Trophoblast cell (in vitro differentiated cells and primary cell): ENCODE results near the gene UBXN2A.
A peak's percentile ranks its signal among the peaks of the same experiment; 100 is the strongest.

Experiments
- DNase-seq, 2 donors: peaks; one replicate each; pipeline ENCODE4 v3.0.0-alpha.2; 2016
- H2AFZ ChIP-seq: 2 replicates; pipeline ENCODE4 v1.6.1; 2013; ENCODE audit warnings: low read length, moderate library complexity, mild to moderate bottlenecking; ENCODE audit not compliant: insufficient read depth, poor library complexity
- H2AK5ac ChIP-seq: 2 replicates; pipeline ENCODE4 v1.6.1; 2013; ENCODE audit warnings: mild to moderate bottlenecking, low read length
- H2BK120ac ChIP-seq: 2 replicates; pipeline ENCODE4 v1.6.1; 2013; ENCODE audit warnings: low read length, mild to moderate bottlenecking, moderate library complexity; ENCODE audit not compliant: insufficient read depth, poor library complexity
- H2BK12ac ChIP-seq: 2 replicates; pipeline ENCODE4 v1.6.1; 2013; ENCODE audit warnings: mild to moderate bottlenecking, low read length, moderate library complexity
- H2BK5ac ChIP-seq: 2 replicates; pipeline ENCODE4 v1.6.1; 2013; ENCODE audit warnings: low read length, low read depth, moderate library complexity, mild to moderate bottlenecking; ENCODE audit not compliant: poor library complexity
- H3K14ac ChIP-seq: 2 replicates; pipeline ENCODE4 v1.6.1; 2013; ENCODE audit warnings: mild to moderate bottlenecking, low read length
- H3K18ac ChIP-seq: 2 replicates; pipeline ENCODE4 v1.6.1; 2013; ENCODE audit warnings: mild to moderate bottlenecking, low read length
- H3K23ac ChIP-seq: 2 replicates; pipeline ENCODE4 v1.6.1; 2013; ENCODE audit warnings: low read length
- H3K27ac ChIP-seq: 2 replicates; pipeline ENCODE4 v1.5.1; 2013; ENCODE audit warnings: low read depth, mild to moderate bottlenecking, inconsistent platforms, low read length, moderate library complexity
- H3K27me3 ChIP-seq: 2 replicates; pipeline ENCODE4 v1.6.1; 2013; ENCODE audit warnings: inconsistent platforms, mild to moderate bottlenecking, low read length, moderate library complexity; ENCODE audit not compliant: insufficient read depth
- H3K36me3 ChIP-seq, 2 experiments: 1 replicate in 1 of 2; 2 replicates in 1 of 2; pipeline ENCODE4 v1.6.1; 2013; ENCODE audit warnings: low read length in 2 of 2, mild to moderate bottlenecking in 2 of 2, moderate library complexity in 1 of 2; ENCODE audit not compliant: insufficient read depth in 2 of 2, control insufficient read depth in 1 of 2
- H3K4ac ChIP-seq: 2 replicates; pipeline ENCODE4 v1.6.1; 2013; ENCODE audit warnings: low read depth, mild to moderate bottlenecking, low read length, moderate library complexity
- H3K4me1 ChIP-seq, 2 experiments: 1 replicate in 1 of 2; 2 replicates in 1 of 2; pipeline ENCODE4 v1.6.1; 2013; ENCODE audit warnings: low read length in 2 of 2, mild to moderate bottlenecking in 2 of 2, moderate library complexity in 1 of 2; ENCODE audit not compliant: insufficient read depth in 2 of 2, control insufficient read depth in 1 of 2
- H3K4me2 ChIP-seq: 2 replicates; pipeline ENCODE4 v1.6.1; 2013; ENCODE audit warnings: inconsistent platforms, mild to moderate bottlenecking, low read length, moderate library complexity
- H3K4me3 ChIP-seq: 2 replicates; pipeline ENCODE4 v1.5.1; 2013; ENCODE audit warnings: mild to moderate bottlenecking, low read depth, low read length, inconsistent platforms
- H3K79me1 ChIP-seq: one replicate; pipeline ENCODE4 v1.6.1; 2013; ENCODE audit warnings: low read length
- H3K79me2 ChIP-seq: 2 replicates; pipeline ENCODE4 v1.6.1; 2013; ENCODE audit warnings: low read length, mild to moderate bottlenecking; ENCODE audit not compliant: control insufficient read depth, insufficient read depth, poor library complexity
- H3K9ac ChIP-seq: 2 replicates; pipeline ENCODE4 v1.6.1; 2013; ENCODE audit warnings: mild to moderate bottlenecking, low read length
- H3K9me3 ChIP-seq: 2 replicates; pipeline ENCODE4 v1.6.1; 2013; ENCODE audit warnings: low read depth, mild to moderate bottlenecking, control low read depth, inconsistent platforms, low read length; ENCODE audit not compliant: insufficient read depth
- H4K12ac ChIP-seq: 2 replicates; pipeline ENCODE4 v1.6.1; 2013; ENCODE audit warnings: low read depth, mild to moderate bottlenecking, low read length, moderate library complexity
- H4K8ac ChIP-seq: 2 replicates; pipeline ENCODE4 v1.6.1; 2013; ENCODE audit warnings: low read depth, mild to moderate bottlenecking, low read length, moderate library complexity
- H4K91ac ChIP-seq: one replicate; pipeline ENCODE4 v1.6.1; 2013; ENCODE audit warnings: low read depth, mild to moderate bottlenecking, low read length, moderate library complexity
- WGBS: extraction: QIAGEN DNeasy Blood & Tissue Kit; methylation state at CpG from one replicate; pipeline ENCODE4 v1.1.7; 2013; ENCODE audit warnings: missing lambda C conversion rate; ENCODE audit not compliant: insufficient read length, insufficient coverage; ENCODE audit errors: extremely low coverage; 5-methylcytosine and 5-hydroxymethylcytosine counted together

UBXN2A gene

DNA sequence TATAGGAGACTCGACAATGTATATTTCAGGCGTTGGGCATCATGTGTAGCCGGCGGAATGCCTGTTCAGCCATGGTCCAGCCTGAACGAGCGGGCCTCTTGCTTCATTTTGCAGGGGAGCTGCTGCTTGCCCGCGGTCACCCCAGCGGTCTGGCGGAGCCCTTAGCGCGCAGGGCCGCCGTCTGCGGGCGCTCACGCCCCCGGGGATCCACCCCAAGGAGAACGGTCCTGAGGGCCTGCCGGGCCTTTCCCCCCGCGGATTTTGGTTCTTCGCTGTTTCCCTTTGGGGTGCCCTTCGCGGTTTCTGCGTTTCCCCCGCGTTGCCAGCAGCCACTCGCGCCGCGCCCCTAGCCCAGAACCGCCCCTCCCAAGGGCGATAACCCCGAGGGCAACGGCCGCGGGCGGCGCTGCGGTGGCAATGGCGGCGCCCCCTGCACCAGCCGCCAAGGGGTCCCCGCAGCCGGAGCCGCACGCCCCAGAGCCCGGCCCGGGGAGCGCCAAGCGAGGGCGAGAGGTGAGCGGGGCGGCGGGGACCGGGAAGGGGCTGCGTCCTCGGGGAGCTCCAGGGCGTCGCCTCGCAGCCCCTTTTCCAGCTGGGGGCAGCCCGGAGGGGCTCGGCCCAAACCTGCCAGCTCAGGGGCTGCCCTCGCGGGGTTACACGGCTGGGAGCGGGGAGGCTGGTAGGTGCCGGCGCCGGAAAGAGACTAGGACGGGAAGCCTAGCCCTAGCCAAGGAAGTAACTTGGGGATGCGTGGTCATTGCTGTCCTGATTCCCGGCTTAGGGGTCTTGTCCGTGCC lies 69.6 kb downstream of the UBXN2A start, which contains the start of gene MFSD2B:
TSS of gene MFSD2B (plus strand) at position 406 of the 797 bp plus-strand sequence. CDS start at position 418, 12 bp downstream.
- Histone ChIP-seq H3K9ac (no peak within 1 kb of the TSS), H3K36me3 (no peaks in the 10 kb centered on the region), H4K12ac (no peak within 1 kb of the TSS), H4K91ac (no peak within 1 kb of the TSS), H3K18ac (peak within 1 kb of the TSS; percentile 34), H3K4me2 (peak within 1 kb of the TSS; percentile 83), H3K9me3 (peaks cover 2% of the 10 kb centered on the region), H3K27me3 (peaks cover 15% of the 10 kb centered on the region), H3K4ac (no peak within 1 kb of the TSS), H2BK120ac (no peak within 1 kb of the TSS), H3K14ac (no peak within 1 kb of the TSS), H3K79me2 (no peaks in the 10 kb centered on the region), H3K4me3 (peak within 1 kb of the TSS; percentile 62), H3K23ac (no peak within 1 kb of the TSS), H4K8ac (no peak within 1 kb of the TSS), H2AFZ (peak within 1 kb of the TSS; percentile 18), H3K79me1 (no peaks in the 10 kb centered on the region), H3K4me1 (peaks cover 9 to 18% of the 10 kb centered on the region in 2 experiments), H2BK12ac (no peak within 1 kb of the TSS), H2BK5ac (no peak within 1 kb of the TSS), H2AK5ac (no peak within 1 kb of the TSS), H3K27ac (no peak within 1 kb of the TSS)
- no CpG with 5 or more reads among the region's 75 CpGs for WGBS
- no peak for DNase-seq

GRCh38 chr2:24010477-24011249 lies 70.4 kb downstream of the UBXN2A start:
- Histone ChIP-seq H4K8ac (no peak overlapping the region), H3K9ac (no peak overlapping the region), H2BK120ac (no peak overlapping the region), H3K23ac (no peak overlapping the region), H3K79me2 (no peaks in the 10 kb centered on the region), H4K12ac (no peak overlapping the region), H3K27me3 (peaks cover 15% of the 10 kb centered on the region), H3K4me3 (no peak overlapping the region), H3K14ac (no peak overlapping the region), H3K4ac (no peak overlapping the region), H2BK5ac (no peak overlapping the region), H3K18ac (no peak overlapping the region), H3K27ac (no peak overlapping the region), H2AK5ac (no peak overlapping the region), H2AFZ (no peak overlapping the region), H4K91ac (no peak overlapping the region), H3K4me2 (peak overlapping the region; percentile 83), H2BK12ac (no peak overlapping the region), H3K9me3 (peaks cover 2% of the 10 kb centered on the region), H3K4me1 (peaks cover 9 to 18% of the 10 kb centered on the region in 2 experiments), H3K36me3 (no peaks in the 10 kb centered on the region), H3K79me1 (no peaks in the 10 kb centered on the region)
- DNase-seq: no peak
- WGBS: no CpG with 5 or more reads among the region's 37 CpGs

DNA sequence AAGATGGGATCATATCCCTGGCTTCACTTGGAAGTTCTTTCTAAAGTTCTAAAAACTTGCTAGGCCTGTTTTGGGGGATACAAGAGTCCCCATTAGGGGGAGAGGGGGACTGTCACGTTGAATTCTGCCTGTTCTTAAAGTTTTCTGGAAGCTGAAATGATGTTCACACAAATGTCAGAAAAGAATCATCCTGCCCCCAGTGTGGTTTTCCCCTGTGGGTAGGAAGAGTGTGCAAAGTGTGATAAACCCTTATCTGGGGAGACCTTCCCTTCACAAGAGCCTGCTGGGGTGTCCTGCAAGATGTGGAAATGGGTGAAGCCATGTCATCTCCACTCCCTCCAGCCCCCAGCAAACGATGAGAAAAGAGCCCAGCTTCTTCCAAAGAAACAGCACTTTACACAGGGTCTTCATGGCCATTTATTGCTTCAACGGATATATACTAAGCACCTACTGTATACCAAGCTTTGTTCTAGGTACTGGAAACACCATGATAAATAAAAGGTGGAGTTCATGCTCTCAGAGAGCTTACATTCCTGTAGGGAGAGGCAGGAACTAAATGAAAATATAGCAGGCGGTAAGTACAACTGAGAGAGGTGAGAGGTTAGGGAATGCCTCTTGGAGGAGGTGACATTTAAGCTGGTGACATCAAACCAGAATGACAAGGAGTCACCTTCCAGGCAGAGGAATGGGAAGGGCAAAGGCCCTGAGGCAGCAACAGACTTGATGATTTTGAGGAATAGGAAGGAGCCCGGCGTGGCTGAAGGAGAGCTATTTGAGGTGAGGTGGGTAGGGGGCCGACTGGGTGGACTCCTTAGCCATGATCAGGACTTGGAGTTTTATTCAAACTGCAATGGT lies 71.2 kb downstream of the UBXN2A start:
- no peak overlapping the region for H2AFZ ChIP-seq
- H3K18ac ChIP-seq: no peak overlapping the region
- H3K4ac ChIP-seq: no peak overlapping the region
- H4K8ac ChIP-seq: no peak overlapping the region
- H3K27me3 ChIP-seq: peaks cover 15% of the 10 kb centered on the region
- no peak overlapping the region for H4K91ac ChIP-seq
- peaks cover 16 to 26% of the 10 kb centered on the region in 2 experiments for H3K4me1 ChIP-seq
- H3K14ac ChIP-seq: no peak overlapping the region
- H3K79me2 ChIP-seq: peaks cover 2% of the 10 kb centered on the region
- H4K12ac ChIP-seq: no peak overlapping the region
- H3K4me2 ChIP-seq: no peak overlapping the region
- H3K23ac ChIP-seq: no peak overlapping the region
- no CpG with 5 or more reads among the region's 7 CpGs for WGBS
- DNase-seq: peak; percentile 58 to 69
- H3K27ac ChIP-seq: no peak overlapping the region
- no peak overlapping the region for H3K4me3 ChIP-seq
- no peaks in the 10 kb centered on the region for H3K36me3 ChIP-seq
- H2BK120ac ChIP-seq: no peak overlapping the region
- peaks cover 2% of the 10 kb centered on the region for H3K9me3 ChIP-seq
- no peak overlapping the region for H3K9ac ChIP-seq
- no peak overlapping the region for H2BK5ac ChIP-seq
- H2AK5ac ChIP-seq: no peak overlapping the region
- H3K79me1 ChIP-seq: peaks cover 8% of the 10 kb centered on the region
- no peak overlapping the region for H2BK12ac ChIP-seq

DNA sequence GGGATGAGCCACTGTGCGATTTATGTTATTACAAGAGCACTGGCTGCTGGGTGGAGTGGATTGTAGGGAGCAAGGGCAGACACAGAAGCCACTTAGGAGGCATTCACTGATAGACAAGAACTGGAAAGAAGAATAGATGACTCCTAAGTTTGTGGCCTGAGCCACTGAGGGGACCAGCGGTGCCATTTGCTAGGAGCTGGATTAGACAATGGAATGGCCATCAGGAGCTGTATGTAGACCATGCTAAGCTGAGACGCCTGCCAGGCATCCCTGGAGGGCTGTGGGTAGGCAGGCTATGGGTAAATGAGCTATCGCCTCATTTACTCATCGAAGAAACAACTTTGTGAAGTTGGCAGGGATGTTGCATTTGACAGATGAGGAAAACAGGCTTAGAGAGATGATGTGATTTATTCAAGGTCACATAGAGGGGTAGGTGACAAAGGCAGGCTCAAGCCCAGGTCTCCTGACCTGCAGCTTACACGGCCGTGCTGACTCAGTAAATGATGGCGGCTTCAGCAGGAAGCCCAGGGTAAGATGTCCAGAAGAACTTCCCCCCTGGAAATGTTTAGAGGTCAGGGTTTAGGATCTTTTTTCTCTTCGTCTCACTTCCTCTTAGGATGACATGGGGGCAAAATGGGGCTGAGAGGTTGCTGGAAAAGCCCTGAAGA lies 72.4 kb downstream of the UBXN2A start:
- no peak overlapping the region for H4K8ac ChIP-seq
- H4K12ac ChIP-seq: no peak overlapping the region
- H3K4me1 ChIP-seq: peaks cover 22 to 29% of the 10 kb centered on the region in 2 experiments
- no peak overlapping the region for H3K14ac ChIP-seq
- no peak overlapping the region for H3K18ac ChIP-seq
- H3K79me1 ChIP-seq: peaks cover 15% of the 10 kb centered on the region
- no peak overlapping the region for H3K4me2 ChIP-seq
- peaks cover 15% of the 10 kb centered on the region for H3K27me3 ChIP-seq
- WGBS: no CpG with 5 or more reads among the region's 9 CpGs
- no peak overlapping the region for H3K9ac ChIP-seq
- H3K4me3 ChIP-seq: no peak overlapping the region
- no peak overlapping the region for H2AFZ ChIP-seq
- H3K9me3 ChIP-seq: peaks cover 2% of the 10 kb centered on the region
- H3K36me3 ChIP-seq: no peaks in the 10 kb centered on the region
- no peak overlapping the region for H2BK120ac ChIP-seq
- H2AK5ac ChIP-seq: peak overlapping the region; percentile 2
- H3K27ac ChIP-seq: no peak overlapping the region
- DNase-seq: no peak
- H4K91ac ChIP-seq: no peak overlapping the region
- no peak overlapping the region for H2BK5ac ChIP-seq
- H3K4ac ChIP-seq: no peak overlapping the region
- H3K79me2 ChIP-seq: peaks cover 6% of the 10 kb centered on the region
- H3K23ac ChIP-seq: no peak overlapping the region
- H2BK12ac ChIP-seq: no peak overlapping the region
